D721Med (cell line): ENCODE data around the gene AFAP1.

Source experiments
- DNase-seq: peaks from one replicate; pipeline ENCODE4 v3.0.0; 2011; ENCODE audit warnings: low spot score; ENCODE audit not compliant: insufficient read length
- FAIRE-seq: peaks from 2 replicates; lab custom pipeline; 2011; peaks lifted over from hg19 to GRCh38; lab: Jason Lieb, UNC
- TF ChIP-seq, protein P1 (sequence below): IDR thresholded peaks from 2 replicates; pipeline ENCODE4 v1.5.1; 2012; ENCODE audit warnings: mild to moderate bottlenecking, control low read depth; ENCODE audit not compliant: insufficient read depth; ENCODE audit errors: missing control alignments

Gene AFAP1

DNA sequence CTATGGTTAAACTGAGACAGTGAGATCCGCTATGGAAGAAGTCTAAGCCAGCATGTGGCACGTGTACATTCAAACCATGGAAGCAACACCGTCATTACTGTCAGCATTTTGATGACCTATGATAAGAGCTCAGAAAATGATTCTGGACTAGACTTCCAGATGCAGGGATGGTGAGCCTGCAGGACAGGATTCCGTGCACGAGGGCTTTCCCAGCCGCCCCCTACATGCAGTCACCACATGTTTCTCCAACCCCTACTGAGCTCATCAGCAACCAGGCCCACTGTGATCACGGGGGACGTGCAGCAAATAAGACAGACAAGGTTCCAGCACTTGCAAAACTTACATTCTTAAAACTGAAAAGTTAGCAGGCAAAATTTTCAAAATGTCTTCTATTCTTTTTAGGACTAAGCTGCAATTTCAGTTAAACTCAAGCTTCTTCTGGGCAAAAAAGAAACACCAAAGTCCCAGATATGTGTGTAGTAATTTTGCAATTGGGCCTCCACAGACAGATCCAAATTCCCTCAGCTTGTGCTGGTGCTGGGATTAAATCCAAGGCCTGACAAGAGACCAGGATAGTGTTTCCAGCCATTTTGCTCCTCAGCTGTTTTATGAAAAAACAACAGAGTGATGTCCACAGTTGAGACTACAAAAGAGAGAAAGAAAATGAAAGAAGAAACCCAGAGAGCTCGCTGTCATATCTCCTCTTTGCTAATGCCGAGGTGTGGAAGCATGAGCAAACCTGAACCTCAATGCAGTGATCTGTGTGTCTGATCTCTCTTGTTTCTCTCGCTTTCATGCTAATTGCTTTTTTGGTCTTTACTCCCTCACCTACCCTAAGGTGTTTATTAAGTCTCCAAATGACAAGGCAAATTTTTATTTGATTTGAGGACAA lies 118.2 kb downstream of the AFAP1 start:
- DNase-seq (no peak), FAIRE-seq (no peak)
- TF ChIP-seq, protein P1, sequence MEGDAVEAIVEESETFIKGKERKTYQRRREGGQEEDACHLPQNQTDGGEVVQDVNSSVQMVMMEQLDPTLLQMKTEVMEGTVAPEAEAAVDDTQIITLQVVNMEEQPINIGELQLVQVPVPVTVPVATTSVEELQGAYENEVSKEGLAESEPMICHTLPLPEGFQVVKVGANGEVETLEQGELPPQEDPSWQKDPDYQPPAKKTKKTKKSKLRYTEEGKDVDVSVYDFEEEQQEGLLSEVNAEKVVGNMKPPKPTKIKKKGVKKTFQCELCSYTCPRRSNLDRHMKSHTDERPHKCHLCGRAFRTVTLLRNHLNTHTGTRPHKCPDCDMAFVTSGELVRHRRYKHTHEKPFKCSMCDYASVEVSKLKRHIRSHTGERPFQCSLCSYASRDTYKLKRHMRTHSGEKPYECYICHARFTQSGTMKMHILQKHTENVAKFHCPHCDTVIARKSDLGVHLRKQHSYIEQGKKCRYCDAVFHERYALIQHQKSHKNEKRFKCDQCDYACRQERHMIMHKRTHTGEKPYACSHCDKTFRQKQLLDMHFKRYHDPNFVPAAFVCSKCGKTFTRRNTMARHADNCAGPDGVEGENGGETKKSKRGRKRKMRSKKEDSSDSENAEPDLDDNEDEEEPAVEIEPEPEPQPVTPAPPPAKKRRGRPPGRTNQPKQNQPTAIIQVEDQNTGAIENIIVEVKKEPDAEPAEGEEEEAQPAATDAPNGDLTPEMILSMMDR, result no peak

DNA sequence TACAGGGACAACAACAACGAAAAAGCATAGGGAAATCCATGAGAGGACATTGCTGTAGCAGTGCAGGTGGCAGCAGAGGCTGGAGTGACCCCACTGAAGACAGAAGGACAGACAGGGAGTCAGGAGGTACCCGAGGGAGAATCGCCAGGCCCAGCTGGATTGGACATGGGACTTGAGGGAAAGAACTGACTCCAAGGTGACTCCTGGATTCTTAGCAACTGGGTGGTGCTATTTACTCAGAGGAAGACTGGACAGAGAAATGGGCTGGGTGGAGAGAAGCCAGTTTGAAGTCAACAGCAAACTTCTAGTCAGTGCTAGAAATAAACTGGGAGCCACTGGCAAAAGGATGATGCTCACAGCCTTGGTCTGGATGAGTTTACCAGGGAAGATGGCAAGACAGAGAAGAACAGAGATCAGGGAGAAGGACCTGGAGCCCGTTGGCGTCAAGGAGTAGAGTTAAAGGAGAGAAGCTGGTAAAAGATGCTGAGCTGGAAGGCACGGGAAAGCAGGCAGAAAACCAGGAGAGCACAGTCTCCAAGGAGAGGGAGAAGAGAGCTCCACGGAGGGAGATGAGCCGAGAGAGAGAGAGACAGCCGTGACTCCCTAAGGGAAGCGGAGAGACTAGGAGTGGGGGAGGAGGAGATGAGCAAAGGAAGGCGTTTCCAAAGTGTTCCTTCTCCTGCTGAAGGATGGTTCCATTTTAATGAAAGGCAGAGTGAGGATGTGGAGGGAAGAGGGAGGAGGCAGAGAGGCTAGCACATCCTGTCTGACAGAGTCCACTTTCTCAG lies 119.4 kb downstream of the AFAP1 start:
- DNase-seq, result no peak
- FAIRE-seq, result no peak
- TF ChIP-seq, protein P1, result no peak

DNA sequence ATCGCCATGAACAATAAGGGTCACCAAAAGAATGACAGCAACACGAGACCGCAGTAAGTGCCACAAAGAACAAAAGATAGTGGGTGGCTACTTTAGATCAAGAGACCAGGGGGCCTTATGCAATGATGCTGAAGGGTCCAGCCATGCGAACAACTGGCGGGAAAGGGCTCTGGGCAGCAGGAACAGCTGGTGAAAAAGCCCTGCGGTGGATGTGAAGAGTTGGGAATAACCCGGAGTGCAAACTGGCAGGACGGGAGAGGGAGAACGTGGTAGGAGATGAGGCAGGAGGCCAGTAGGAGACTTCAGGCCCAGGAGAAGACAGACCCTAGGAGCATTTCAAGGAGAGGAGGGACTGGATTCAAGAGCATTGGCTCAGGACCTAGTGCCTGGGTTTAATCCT lies 120.2 kb downstream of the AFAP1 start:
- FAIRE-seq, result no peak
- DNase-seq, result no peak
- TF ChIP-seq, protein P1, result no peak

DNA sequence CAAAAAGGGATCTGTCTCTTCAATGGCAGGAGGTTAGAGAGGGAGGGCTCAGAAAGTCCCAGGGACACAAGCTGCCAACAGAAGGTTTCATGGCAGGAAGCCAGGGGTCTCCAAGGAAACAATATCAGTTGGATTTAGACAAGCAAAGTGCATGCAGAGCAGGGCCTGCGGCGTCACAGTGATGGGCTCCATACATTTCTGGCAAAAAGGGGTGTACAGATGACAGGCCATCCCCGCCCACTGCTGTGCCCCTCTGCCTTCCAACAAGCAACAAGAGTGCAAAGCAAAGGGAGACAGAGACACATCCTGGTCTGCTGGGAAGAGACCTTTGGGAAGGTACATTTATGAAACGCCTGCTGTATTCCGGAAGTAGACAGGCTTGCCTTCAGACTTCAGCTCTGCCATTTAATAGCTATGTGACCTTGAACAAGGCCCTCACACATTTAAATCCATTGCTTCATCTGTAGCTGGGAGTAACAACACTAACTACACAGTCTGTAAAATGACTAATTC lies 121.2 kb downstream of the AFAP1 start:
- no peak for FAIRE-seq
- no peak for DNase-seq
- TF ChIP-seq, protein P1, result no peak

DNA sequence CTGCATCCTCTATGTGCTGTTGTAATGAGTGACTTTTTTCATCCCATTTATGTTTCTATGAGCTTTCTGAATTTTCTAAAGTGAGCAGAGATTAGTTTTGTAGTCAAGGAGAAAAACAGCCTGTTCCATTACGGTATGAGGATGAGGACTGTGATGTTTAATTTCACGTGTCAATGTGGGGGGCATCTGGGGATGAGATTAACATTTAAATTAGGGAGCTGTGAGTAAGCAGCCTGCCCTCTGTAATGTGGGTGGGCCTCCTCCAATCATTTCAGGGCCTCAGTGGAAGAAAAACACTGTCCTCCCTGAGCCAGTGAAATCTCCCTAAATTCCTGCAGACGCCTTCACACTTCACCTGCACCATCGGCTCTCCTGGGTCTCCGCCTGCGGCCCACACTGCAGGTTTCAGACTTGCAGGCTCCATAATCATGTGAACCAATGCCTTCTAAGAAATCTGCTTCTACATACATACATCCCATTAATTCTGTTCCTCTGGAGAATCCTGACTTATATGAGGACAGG lies 121.7 kb downstream of the AFAP1 start:
- no peak for FAIRE-seq
- TF ChIP-seq, protein P1, result no peak

DNA sequence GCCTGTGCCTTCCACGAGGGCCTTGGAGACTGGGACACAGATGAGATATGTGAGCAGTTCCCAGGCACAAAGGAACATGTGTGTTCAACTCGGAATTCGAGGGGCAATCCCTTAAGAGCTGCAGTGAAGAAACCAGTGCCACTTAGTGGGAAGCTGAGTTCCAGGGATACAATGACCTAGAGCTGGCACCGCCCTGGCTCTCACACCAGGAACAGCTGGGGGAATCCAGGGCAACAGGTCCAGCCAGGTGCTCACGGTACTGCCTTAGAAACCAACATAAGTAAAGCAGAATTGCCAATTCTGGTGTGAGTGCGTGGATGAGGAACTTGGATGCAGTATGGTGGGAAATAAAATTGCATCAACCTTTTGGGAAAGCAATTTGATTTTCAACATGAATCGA lies 122.9 kb downstream of the AFAP1 start:
- FAIRE-seq (no peak), DNase-seq (no peak)
- TF ChIP-seq, protein P1, result no peak

More for the DNA sequence above, 121.7 kb downstream of the AFAP1 start:
- no peak for DNase-seq
